NOMO-1 treated with dmso at 0.1 percent for 144 hours (cell line): ENCODE measurements around the gene ABCG1.

ENCODE experiments used
- DNase-seq: peaks from one replicate; lab custom pipeline; 2025; ENCODE audit not compliant: unreplicated experiment; lab: John Stamatoyannopoulos, UW

The ABCG1 gene

DNA sequence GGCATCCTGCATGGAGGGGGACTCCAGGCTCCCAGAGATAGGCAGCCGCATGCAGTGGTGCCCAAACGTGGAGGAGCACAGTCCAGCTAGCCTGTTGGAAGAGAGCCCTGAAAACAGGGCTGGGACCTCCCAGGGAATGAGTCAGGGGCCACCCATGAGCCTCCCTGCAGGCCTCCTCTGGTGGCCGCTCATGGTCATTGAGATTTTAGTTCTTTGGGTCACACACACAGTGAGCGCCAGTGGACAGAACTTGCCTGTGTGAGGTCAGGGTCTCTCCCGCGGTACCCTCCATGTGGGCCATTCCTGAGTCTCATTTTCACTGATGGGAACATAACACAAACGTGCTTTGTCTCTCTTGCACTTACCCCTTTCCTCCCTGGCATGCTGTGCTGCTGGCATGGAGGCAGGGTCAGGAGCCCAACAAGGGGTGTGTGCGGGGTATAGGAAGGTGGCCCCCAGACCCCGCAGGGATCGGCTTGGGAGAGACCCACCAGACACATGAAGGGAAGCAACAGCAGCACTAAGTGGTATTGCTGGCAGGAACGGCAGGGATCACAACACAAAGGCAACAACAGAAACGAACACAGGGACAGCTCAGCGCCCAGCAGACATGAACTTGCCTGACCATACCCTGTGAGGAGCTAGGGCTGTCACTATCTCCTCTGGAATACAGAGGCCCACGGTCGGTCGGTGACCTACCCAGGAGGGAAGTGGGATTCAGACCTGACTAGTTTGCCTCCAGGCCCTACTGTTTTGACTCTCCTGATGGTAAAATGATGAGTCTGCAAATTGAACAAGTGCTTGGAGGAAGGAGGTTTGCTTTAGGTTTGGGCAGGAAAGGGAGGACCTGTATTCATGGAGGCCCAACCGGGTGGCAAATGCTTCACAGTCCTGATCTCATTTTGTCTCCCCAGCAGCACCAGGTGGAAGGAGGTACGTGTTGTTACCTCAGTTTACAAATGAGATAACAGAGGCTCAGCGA, 31.8 kb downstream of the ABCG1 start:
- no peak for DNase-seq

DNA sequence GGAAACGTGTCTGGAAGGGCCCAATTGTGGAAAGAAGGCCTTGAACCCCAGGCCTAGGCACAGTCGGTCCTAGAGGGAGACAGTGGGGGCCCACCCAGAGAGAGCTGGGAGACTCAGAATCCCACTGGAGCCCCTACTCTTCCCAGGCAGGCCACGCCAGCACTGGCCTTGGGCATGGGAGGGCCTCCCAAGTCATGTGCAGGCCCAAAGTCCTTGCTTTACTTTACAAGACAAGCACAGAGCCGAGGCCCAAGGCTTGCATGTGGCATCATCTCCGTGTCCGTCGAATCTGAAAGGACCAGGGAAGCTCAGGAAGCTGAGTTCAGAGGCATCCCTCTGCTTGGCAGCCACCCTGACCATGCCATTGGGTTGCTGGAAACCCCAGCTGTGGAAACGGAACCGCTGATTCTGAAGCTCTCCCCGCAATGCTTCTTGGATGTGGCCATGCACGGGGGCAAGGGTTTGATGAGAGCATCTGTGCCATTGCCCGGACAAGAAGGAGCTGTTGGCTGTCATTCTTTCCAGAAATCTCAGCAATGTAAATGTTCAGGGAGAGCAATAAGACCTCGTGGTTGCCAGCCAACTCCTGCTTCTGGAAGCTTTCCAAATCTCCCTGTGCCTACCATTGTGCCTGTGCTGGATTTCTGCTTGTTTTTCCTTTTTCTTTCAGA, 32.8 kb downstream of the ABCG1 start:
- DNase-seq, result no peak

DNA sequence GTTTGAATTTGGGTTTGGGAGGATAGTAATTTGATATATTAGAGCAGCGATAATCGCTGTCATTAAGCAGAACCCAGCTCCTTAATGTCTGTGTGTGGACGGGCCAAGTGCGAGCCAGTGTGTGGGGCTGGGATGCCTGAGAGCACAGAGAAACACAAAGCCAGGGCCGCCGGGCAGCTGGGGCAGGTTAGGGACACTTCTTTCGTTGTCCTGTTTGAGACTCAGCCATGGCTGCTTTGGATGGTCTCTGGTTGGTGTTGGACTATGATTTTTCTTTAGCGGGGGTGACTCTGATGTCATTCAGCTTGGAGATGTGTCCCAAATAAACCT, 33.4 kb downstream of the ABCG1 start:
- no peak for DNase-seq

DNA sequence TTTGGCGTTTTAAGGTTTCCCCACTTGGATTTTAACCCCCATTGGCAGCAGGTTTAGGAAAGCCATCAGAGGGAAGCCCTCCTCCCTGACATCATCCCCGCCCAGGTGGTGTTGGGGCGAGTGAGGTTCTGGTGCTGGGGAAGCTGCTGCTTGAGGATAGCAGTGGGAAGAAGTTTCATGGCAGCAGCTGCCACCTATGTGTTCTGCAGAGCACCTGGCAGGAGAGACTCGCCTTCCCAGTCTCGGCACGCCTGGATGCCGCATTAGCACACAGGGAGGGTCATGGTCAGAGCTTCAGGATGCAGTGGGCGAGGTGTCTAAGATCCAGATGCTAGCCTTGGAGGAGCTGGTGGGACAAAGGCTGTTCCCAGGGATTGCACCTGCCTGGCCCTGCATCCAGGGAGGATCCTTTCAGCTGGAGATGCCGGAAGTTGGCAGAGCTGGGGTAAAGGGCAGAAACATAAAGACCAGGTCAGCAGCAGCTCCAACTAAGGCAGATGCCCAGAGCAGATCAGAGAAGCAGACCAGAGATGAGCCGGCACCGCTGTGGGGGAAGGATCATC, 33.9 kb downstream of the ABCG1 start:
- no peak for DNase-seq

DNA sequence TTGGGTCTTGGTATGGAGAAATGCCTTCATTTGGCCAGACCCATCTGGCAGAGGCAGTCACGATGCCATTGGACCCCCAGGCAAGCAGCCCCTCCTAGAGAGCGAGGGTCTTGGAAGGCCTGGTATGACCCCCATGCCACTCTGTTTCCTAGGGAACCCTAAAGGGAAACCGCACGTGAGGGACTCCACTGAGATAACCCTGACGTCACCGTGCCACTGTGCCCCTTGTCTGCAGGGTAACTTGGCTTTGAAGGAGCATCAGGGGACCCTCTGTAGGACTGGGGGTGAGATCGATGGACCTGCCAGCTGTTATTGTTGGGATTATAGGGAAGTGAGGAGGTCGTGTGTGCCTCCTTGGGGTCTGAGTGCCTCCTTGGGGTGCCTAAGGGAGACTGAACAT, 34.5 kb downstream of the ABCG1 start:
- DNase-seq, result no peak

DNA sequence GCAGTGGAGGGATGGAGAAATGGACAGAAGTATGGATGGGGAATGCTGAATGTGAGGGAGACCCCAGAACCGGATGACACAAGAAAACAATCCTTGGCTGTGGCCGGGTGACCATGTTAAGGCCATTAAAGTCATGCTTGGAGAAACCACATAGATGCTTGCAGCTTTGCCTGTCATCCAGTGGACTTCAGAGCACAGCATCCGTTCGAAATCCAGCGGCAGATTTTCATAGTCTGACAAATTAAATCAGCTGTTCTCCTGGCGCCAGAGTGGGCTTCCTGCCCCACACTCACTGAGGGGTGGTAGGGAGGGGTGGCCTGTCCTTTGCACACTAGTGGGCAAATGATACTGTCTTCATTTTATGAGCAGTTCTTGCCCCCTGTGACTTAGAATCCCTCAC, 35.1 kb downstream of the ABCG1 start:
- DNase-seq, result no peak

DNA sequence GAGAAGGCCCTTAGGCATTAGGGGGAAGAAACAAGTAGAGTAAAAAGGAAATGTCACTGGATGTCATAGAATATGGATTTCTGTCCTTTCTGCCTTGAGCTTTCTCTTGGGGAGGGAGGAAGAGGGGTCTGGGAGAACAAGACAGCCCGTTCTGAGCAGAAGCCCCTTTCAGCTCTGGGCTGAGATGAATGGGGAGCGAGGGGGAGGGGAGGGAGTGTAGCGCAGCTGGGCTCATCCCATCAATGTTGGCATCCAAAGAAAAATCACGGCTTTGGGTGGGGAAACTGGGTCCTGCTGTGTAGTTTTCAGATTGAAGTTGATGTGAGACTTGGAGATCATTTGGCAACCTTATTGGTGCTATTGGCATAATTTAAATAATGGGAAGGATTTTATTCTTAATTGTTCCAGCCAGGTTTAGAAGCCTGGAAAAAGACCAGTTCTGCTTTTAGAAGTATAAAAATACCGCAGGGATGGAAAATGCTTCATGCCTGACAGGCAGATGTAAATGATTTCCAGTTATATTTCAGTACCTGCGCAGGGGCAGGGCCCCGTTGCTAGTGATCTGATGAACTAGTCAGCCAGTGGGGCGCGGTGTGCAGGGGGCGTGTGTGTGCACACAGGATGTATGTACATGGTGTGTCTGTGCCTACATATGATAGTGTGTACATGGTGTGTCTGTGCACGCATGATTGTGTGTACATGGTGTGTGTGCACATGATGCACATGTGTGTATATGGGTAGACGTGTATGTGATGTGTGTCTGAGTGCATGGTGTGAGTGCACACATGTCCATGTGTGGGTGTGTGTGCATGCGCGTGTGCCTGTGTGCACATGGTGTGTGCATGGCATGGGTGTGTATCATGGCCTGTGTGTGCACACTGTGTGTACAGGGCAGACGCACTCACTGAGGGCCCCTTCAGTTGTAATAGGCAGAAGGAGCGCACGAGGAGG, 36.0 kb downstream of the ABCG1 start:
- DNase-seq, result no peak

DNA sequence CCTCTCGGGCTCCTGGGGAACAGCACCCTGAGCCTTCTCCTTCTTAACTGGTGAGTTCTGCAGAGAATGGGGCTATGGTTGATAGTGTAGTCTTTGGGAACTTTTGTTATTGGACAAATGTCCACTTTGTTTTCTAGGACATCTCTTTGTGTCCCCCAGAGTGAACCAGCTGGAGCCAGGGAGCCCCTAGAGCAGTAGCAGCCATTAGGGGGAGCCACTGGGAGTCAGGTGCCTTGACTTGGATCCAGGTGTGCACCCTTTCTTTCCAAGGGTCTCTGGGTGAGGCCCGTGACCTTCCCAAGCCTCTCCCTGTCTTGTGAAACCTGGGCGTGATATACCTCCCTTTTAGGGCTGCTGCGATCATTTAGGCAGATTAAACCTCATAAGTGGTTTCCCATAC, 36.9 kb downstream of the ABCG1 start:
- DNase-seq, result no peak

DNA sequence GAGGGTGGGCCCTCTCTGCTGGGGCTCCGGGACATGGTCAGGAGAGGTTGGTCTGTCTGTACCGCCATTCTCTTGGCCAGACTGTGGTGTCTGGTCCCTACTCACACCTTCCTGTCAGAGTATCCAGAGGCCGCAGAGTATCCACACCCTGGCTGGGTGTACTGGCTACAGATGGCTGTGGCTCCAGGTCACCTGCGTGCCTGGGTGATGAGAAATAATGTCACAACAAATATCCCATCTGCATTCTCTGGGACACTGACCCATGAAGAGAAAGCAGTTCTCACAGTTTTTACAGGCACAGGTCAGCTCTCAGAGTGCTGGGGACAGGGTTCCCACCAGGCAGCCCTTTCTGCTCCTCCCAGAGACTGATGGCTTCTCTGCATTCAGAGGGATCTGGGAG, 37.4 kb downstream of the ABCG1 start:
- no peak for DNase-seq

DNA sequence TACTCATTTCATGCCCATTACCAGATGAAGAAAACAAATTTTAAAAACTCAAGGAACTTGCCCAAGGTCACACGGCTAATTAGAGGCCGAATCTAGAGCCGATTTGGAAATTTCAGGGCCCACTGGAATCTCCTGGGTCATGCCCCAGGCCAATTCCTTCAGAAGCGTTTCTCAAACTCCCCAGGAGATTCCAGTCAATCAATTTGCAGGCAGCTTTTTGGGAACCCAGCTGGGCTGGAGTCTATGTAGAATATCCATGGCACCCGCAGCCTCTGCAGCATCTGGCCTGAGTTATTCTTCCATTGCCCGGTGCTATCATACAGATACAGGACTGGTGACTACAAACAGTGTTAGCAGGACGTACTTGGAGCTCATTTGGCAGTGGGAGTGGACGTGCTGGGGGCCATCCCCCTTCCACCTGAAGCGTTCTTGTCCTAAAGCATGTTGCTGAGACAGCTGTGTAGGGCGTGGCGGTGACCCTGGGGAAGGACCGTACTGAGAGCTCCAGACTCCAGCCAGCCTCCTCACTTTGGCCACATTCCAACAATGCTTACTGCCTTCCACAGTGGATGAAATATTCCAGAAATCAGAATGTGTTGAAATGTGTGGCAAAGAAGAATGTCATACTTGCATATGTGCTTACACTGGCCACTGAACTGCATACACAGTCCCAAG, 38.3 kb downstream of the ABCG1 start:
- no peak for DNase-seq

DNA sequence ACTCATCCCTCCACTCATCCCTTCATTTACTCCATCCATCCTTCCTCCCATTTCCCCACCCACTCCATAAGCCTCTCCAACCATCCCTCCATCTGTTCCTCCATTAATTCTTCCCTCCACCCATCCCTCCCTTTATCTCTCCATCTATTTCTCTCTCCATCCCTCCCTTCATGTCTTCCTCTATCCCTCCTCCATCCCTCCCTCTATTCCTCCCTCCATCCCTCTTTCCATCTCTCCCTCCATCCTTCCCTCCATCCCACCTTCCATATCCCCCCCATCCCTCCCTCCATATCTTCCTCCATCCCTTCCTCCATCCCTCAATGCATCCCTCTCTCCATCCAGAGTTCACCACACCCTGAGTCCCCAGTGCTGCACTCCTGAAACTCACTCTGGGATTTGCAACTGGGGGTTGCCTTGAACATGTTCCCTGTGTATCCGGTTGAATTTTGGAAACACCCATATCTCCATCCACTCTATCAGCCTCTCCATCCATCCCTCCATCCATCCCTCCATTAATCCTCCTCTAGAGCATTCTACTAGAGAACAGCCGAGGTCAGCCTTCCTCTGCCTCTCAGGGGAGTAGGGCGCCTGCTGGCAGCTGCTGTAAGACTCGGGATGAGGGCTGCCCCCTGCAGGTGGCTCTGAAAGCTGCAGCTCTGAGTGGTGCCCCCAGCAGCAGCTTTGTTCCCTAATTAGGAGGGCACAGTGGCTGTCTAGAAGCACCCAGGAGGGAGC, 39.4 kb downstream of the ABCG1 start:
- peak; percentile 38 for DNase-seq

DNA sequence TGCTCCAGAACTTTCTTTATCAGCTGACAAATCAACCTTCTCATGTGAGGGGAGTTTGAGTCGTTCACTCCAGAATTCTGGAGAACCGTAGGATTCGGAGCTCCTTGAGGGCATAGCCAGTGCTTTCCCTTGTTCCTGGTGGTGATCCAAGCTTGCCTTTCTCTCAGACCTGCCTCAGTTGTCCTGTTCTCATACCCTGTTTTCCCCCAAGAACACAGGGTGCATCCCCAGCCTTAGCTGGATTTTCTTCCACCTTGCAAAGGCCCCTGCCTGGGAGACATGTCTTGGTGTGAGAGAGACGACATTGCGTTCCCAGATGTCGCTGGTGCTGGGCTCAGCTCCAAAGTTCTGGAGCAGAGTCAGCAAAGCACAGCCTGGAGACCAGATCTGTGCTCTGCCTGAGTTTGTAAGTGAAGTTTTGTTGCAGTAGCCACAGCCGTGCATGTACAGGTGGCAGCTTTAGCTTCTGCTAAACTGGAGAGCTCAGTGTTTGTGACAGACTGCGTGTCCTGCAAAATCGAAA, 40.0 kb downstream of the ABCG1 start:
- DNase-seq, result no peak

DNA sequence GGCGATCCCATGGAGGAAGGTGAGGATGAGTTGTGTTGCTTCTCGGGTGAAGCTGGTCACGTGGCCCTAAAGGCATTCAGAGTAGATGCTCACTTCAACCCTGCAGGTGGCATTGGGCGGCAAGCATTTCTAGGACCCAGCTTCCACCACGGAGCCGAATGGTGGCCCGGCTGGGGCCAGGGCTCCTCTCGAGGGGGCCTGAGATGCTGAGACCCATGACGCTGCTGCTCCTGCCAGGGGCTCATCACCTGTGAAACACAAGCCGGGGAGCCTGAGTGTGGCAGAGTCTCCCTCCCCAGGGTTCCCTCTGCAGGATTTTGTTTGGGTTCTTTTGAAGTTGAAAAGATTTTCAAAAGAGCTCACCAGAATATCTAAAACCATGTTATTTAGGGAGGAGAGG, 41.2 kb downstream of the ABCG1 start:
- DNase-seq, result no peak

DNA sequence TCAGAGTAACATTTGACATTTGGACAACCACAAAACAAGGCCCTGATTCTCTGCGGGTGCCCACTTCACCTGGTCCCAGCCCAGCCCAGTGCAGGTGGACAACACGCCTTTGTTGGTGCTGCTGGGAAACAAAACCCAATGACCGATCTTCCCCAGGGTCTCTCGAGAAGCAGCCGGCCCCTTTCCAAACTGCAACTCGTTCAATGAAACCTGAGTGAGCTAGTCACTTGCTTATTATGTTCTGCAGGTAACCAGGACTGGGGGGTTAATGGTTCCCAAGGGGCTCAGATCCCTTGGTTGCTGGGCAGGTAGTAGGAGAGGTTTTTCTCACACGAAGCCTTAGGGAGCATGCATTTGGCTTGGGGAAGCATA, 42.9 kb downstream of the ABCG1 start:
- no peak for DNase-seq

DNA sequence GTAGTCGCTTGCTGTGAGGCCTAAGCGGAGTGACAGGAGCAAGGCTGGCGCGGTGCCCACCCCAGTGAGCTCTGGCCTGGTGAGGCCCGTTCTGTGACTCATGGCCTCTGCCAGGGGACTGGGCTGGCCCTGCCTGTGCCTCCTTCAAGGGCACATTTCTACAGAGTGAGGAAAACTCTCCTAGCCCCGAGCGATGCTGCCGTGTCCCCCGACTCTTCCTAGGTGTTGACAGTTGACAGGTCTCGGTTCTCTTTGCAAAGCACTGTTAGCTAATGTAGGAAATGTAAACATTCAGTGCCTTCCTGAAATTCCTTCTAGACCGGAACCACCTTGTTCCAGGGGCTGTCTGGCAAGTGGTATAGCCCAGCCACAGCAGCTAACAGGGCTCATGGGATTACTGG, 43.9 kb downstream of the ABCG1 start:
- no peak for DNase-seq

DNA sequence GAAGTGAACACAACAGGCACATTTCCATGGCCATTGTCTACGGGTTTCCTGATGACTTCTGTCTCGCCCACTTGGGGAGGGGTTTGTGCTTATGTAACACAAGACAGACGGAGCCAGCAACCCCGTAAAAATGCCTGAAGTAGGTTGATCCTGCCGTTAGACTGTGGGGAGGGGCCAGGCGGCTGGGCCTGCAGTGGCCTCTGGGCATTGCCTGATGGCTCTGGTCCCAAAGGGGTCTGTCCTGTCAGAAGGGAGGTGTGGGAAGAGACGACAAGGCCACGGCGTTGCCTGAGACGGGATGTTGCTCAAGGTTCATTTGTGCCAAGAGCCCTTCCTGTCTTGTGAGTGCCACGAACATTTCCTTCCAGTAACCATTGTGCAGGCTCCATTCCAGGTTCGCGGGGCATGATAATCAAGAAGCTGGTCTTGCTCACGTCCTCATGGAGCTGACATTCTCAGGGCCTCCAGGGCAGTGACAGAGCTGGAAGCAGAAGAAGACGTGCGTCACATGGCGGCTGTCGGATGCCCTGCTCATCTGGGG, 44.7 kb downstream of the ABCG1 start:
- no peak for DNase-seq

DNA sequence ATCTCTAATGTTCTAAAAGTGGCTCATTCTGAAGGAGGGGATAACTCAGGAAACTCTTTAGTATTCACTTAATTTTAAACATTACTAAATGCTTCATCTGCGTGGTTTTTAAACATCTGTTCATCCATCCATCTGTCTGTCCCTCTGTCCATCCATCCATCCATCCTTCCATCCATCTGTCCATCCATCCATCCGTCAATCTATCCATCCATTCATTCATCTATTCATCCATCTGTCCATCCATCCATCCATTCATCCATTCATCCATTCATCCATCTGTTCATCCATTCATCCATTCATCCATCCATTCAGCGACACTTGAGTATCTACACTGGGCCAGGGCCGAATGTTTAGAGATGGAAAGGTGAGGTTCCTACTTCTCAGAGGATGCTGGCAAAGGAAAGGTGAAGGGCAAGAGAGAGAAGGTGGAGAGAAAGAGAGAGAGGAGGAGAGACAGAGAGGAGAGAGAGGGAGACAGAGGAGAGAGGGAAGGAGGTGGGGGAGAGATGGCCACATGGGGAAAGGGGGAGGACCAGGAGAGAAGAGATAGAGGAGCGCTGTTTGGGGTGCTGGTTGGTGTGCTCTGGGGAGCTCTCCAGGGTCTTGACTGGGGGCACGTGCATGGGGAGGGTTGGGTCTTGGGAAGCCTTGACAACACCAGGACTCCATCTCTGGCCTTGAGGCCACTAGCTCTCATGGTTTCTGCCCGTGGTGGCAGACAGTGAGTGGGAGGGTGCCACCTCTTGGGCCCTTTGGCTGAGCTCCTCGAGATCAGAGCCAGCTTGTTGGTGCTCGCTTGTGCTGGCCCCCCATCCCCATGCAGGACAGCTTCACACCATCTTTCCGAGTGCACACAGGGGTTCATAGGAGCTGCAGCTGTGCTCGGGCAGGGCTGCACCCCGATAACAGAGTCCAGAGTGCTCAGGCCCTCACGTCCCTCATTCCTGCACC, 45.6 kb downstream of the ABCG1 start:
- no peak for DNase-seq

DNA sequence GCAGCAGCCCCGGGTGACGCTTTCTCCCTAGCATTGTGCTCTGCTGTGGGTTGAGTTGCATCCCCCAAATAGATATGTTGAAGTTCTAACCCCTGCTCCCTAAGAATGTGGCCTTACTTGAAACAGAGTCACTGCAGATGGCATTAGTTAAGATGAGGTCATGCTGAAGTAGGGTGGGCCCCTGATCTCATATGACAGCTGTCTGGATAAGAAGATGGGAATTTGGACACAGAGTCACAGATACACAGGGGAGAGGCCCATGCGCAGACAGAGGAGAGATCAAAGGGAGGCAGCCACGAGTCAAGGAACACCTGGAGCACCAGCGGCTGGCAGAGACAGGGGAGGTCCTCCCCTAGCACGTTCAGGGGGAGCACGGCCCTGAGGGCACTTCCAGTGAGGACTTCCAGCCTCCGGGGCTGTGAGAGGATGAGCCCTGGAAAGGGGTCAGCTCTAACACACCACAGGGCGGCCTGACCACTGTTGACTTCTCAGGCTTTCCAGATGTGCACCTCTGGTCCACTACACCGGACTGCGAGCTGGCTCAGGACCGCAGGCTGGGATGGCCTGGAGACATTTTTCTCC, 46.4 kb downstream of the ABCG1 start:
- no peak for DNase-seq
